GM12878 (cell line): ENCODE measurements around the gene PTPN13. TPM values are rescaled to one million over a fixed set of nuclear protein-coding genes. Genes with fewer than 3 reads are reported as not detected.
A peak's percentile ranks its signal among the peaks of the same experiment; 100 is the strongest.

Source experiments
- ATAC-seq: fragments of 200-7000 bp; cut with Tn5 transposase; 3 replicates; pipeline ENCODE4 v1.9.1; 2020; ENCODE audit warnings: mild to moderate bottlenecking, moderate library complexity
- BruUV-seq: library from RNA; stranded (reverse); fragments of 400-500 nt; replicated peaks from 2 replicates; lab custom pipeline; 2021; lab: Mats Ljungman, UMichigan
- CTCF ChIA-PET: fragments of 300-600 bp; sonication (Branson Sonifier 250); formaldehyde crosslinking; extraction: SDS; loops from one replicate; lab custom pipeline; 2021; ENCODE audit warnings: inconsistent platforms; lab: Yijun Ruan, JAX
- POLR2A ChIA-PET: fragments of 350-600 bp; formaldehyde crosslinking; extraction: SDS; loops from one replicate; lab custom pipeline; 2021; ENCODE audit warnings: inconsistent platforms; lab: Charles Lee
- RAD21 ChIA-PET: fragments of 300-600 bp; sonication (Branson Sonifier 250); formaldehyde crosslinking; loops from one replicate; lab custom pipeline; 2023; ENCODE audit warnings: antibody characterized with exemption; ENCODE audit not compliant: unreplicated experiment; lab: Charles Lee
- SMC1A ChIA-PET: fragments of 300-600 bp; sonication (Branson Sonifier 250); formaldehyde crosslinking; loops from one replicate; lab custom pipeline; 2023; ENCODE audit not compliant: unreplicated experiment, uncharacterized antibody; lab: Charles Lee
- DNase-seq: peaks from one replicate; pipeline ENCODE4 v3.0.0-alpha.2; 2011; ENCODE audit warnings: low read depth, low spot score
- FAIRE-seq: peaks from 3 replicates; lab custom pipeline; 2011; peaks lifted over from hg19 to GRCh38; lab: Jason Lieb, UNC
- H2AFZ ChIP-seq: 2 replicates; pipeline ENCODE4 v1.6.0; 2011; ENCODE audit warnings: low read depth, low read length, control low read depth; ENCODE audit not compliant: control insufficient read depth
- H3K27ac ChIP-seq: 2 replicates; pipeline ENCODE4 v1.5.1; 2011; ENCODE audit warnings: control low read depth; ENCODE audit not compliant: control insufficient read depth, insufficient read depth
- H3K27me3 ChIP-seq, 2 experiments: replicated peaks in 1 of 2; 2 replicates each; pipeline versions ENCODE4 v1.6.0 to v1.6.1; 2011; ENCODE audit warnings: low read length in 1 of 2; ENCODE audit not compliant: control insufficient read depth in 2 of 2, insufficient read depth in 2 of 2
- H3K36me3 ChIP-seq, 2 experiments: 2 replicates each; pipeline ENCODE4 v1.5.1; 2011; ENCODE audit warnings: low read length in 1 of 2; ENCODE audit not compliant: control insufficient read depth in 2 of 2, insufficient read depth in 2 of 2
- H3K4me1 ChIP-seq: 2 replicates; pipeline ENCODE4 v1.6.1; 2011; ENCODE audit warnings: mild to moderate bottlenecking, low read length, moderate library complexity, mixed read lengths; ENCODE audit not compliant: control insufficient read depth, insufficient read depth
- H3K4me2 ChIP-seq: 2 replicates; pipeline ENCODE4 v1.6.0; 2011; ENCODE audit warnings: control low read depth; ENCODE audit not compliant: control insufficient read depth, insufficient read depth
- H3K4me3 ChIP-seq: fragments of 200-600 bp; sonication (generic); 2 replicates; pipeline ENCODE4 v1.5.1; 2016
- H3K79me2 ChIP-seq: 2 replicates; pipeline ENCODE4 v1.6.0; 2011; ENCODE audit warnings: low read length; ENCODE audit not compliant: control insufficient read depth, insufficient read depth
- H3K9ac ChIP-seq: 2 replicates; pipeline ENCODE4 v1.8.0; 2011; ENCODE audit warnings: low read length, control low read depth, mixed read lengths; ENCODE audit not compliant: control insufficient read depth, insufficient read depth
- H3K9me3 ChIP-seq: replicated peaks from 3 replicates; pipeline ENCODE4 v1.5.1; 2011; ENCODE audit warnings: mild to moderate bottlenecking, low read length; ENCODE audit not compliant: control insufficient read depth, insufficient read depth
- H4K20me1 ChIP-seq: 2 replicates; pipeline ENCODE4 v1.6.0; 2011; ENCODE audit not compliant: control insufficient read depth, insufficient read depth
- CTCF ChIP-seq, 3 experiments: IDR thresholded peaks in 2 of 3; conservative IDR thresholded peaks in 1 of 3; 2 replicates each; pipeline ENCODE4 v1.5.1; 2011; ENCODE audit warnings: low read depth in 3 of 3, low read length in 3 of 3, mild to moderate bottlenecking in 3 of 3, control low read depth in 2 of 3, moderate library complexity in 2 of 3, inconsistent platforms in 1 of 3, mixed read lengths in 1 of 3; ENCODE audit not compliant: control insufficient read depth in 2 of 3, insufficient read depth in 1 of 3; ENCODE audit errors: extremely low read depth in 1 of 3
- EP300 ChIP-seq, 2 experiments: fragments of 150-350 bp in 1 of 2; IDR thresholded peaks; 2 replicates each; pipeline ENCODE4 v1.6.1; 2011 to 2012; ENCODE audit warnings: low read depth in 2 of 2, low read length in 2 of 2, borderline replicate concordance in 1 of 2, improper control_type of control experiment in 1 of 2, inconsistent platforms in 1 of 2; ENCODE audit not compliant: control insufficient read depth in 1 of 2
- ETV6 ChIP-seq, 2 experiments: fragments of 450-650 bp in 1 of 2; IDR thresholded peaks in 1 of 2; conservative IDR thresholded peaks in 1 of 2; 2 replicates each; pipeline ENCODE4 v1.6.1; 2014; ENCODE audit warnings: antibody characterized with exemption in 1 of 2, borderline replicate concordance in 1 of 2, low read depth in 1 of 2, mild to moderate bottlenecking in 1 of 2, moderate library complexity in 1 of 2
- EZH2 ChIP-seq: IDR thresholded peaks from 2 replicates; pipeline ENCODE4 v1.6.1; 2012; ENCODE audit warnings: low read depth, mild to moderate bottlenecking, control low read depth, inconsistent platforms, low read length, borderline replicate concordance; ENCODE audit not compliant: control insufficient read depth
- FOXK2 ChIP-seq: fragments of 450-650 bp; IDR thresholded peaks from 2 replicates; pipeline ENCODE4 v1.6.1; 2017; ENCODE audit warnings: mild to moderate bottlenecking, moderate library complexity
- HDGF ChIP-seq: fragments of 450-650 bp; IDR thresholded peaks from 2 replicates; pipeline ENCODE4 v1.6.1; 2016; ENCODE audit warnings: antibody characterized with exemption
- MXI1 ChIP-seq: fragments of 150-350 bp; IDR thresholded peaks from 2 replicates; pipeline ENCODE4 v1.6.1; 2011; ENCODE audit warnings: low read depth, mild to moderate bottlenecking, inconsistent platforms, low read length, improper control_type of control experiment
- NR2C2 ChIP-seq: IDR thresholded peaks from 2 replicates; pipeline ENCODE4 v1.6.1; 2011; ENCODE audit warnings: borderline replicate concordance, low read depth; ENCODE audit not compliant: control insufficient read depth, insufficient read length
- PKNOX1 ChIP-seq: fragments of 450-650 bp; IDR thresholded peaks from 2 replicates; pipeline ENCODE4 v1.6.1; 2016; ENCODE audit warnings: mild to moderate bottlenecking
- RELA ChIP-seq: fragments of 450-650 bp; IDR thresholded peaks from 2 replicates; pipeline ENCODE4 v1.8.0; 2014; ENCODE audit warnings: borderline replicate concordance; ENCODE audit not compliant: partially characterized antibody
- SKIL ChIP-seq: fragments of 450-650 bp; IDR thresholded peaks from 2 replicates; pipeline ENCODE4 v1.6.1; 2017; ENCODE audit warnings: mild to moderate bottlenecking, low read depth, inconsistent platforms; ENCODE audit not compliant: poor library complexity, severe bottlenecking
- SMARCA5 ChIP-seq: fragments of 450-650 bp; IDR thresholded peaks from 2 replicates; pipeline ENCODE4 v1.6.1; 2017; ENCODE audit warnings: mild to moderate bottlenecking
- SUPT20H ChIP-seq: IDR thresholded peaks from 2 replicates; pipeline ENCODE4 v1.6.1; 2011; ENCODE audit warnings: low read depth, mild to moderate bottlenecking, low read length, moderate library complexity, borderline replicate concordance; ENCODE audit not compliant: control insufficient read depth
- TCF3 ChIP-seq: IDR thresholded peaks from 2 replicates; pipeline ENCODE4 v1.6.1; 2012; ENCODE audit warnings: low read depth, mild to moderate bottlenecking, low read length, borderline replicate concordance; ENCODE audit not compliant: insufficient read depth
- ZBED1 ChIP-seq: IDR thresholded peaks from 2 replicates; pipeline ENCODE4 v1.6.1; 2016; ENCODE audit warnings: borderline replicate concordance
- WGBS: methylation state at CpG from one replicate; pipeline ENCODE4 v1.1.6; 2016; ENCODE audit warnings: low lambda C conversion rate; ENCODE audit not compliant: insufficient replicate concordance, insufficient coverage; ENCODE audit errors: missing lambda C conversion rate; 5-methylcytosine and 5-hydroxymethylcytosine counted together
- in situ Hi-C: fragments of 300-500 bp; cut with MboI; formaldehyde crosslinking; loops from 9 replicates; pipeline ENCODE4 v1.14.3; 2018; ENCODE audit warnings: mixed read lengths
- intact Hi-C: fragments of 100-400 bp; cut with micrococcal nuclease; formaldehyde crosslinking; loops from one replicate; pipeline ENCODE4 v1.14.2; 2022; ENCODE audit not compliant: unreplicated experiment
- polyA plus RNA-seq, 11 experiments: library from polyadenylated mRNA; depleted of rRNA in 4 of 11; unstranded in 6 of 11; stranded (reverse) in 5 of 11; fragments of >200 nt; fragmentation: Nextera tagmentation in 4 of 11; fragmentation: Illumina TruSeq in 1 of 11; extraction: Ambion mirVana in 4 of 11; extraction: Trizol in 1 of 11; gene quantifications; 1 replicate in 1 of 11; 2 replicates in 10 of 11; pipeline versions ENCODE4 v1.2.1 to v1.2.3, GENCODE V29; 2011 to 2016; ENCODE audit warnings: inconsistent platforms in 2 of 11, missing spikeins in 2 of 11, low read depth in 1 of 11
- total RNA-seq, 4 experiments: library from RNA; depleted of rRNA in 3 of 4; stranded (reverse); fragments of >200 nt in 3 of 4; fragmentation: Illumina TruSeq in 1 of 4; extraction: Trizol in 1 of 4; gene quantifications; 2 replicates each; pipeline versions ENCODE4 v1.2.1 to v1.2.3, GENCODE V29; 2013 to 2021

The PTPN13 gene
- total and polyA plus RNA-seq, 10 of the 15 experiments (the other 5 are each of a cell fraction or from before 2014, with no cell fraction given) = 8.5 to 69.4 (median 33.9) TPM

DNA sequence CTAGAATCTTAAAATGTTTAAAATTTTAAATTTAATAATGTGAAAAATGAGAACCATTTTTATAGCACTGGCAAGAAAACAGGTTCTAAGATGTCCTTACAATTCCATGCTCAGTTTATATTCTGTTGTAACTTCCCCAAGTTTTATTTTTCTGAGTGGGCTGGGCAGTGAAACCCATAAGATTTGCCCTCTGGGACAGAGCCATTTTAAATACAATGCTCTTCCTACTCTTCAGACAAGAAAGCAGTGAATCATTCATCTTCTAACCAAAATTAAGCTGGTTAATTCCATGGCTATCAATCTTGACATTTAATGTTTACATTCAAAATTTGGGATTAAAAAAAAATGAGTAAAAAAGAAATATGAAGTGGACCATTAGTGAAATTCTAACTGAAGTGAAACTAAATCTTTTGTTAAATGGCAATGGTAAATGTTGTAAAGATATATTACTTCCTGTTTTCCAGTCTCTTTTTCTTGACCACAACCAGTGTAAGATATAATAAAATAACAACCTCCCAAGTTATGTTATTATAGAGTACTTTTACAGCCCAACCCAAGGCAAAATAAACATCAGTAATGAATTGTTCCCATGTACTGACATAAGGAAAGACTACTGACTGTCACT is 37.2 kb upstream of the PTPN13 start (continued):
- TF ChIP-seq EP300 (IDR thresholded peaks at IDR 0.05; ENCODE audit: borderline replicate concordance in 1 of 2, control insufficient read depth in 1 of 2, low read depth in 2 of 2, low read length in 2 of 2) (no peak), ZBED1 (no peak)

- SMC1A ChIA-PET = interaction anchor here (1.0 to 2.7 kb wide), 2 partner anchors 14 to 35 kb away, joined by 5 to 13 read pairs; no protein-coding TSS in a partner anchor
- H3K79me2 ChIP-seq = no peaks in the 10 kb centered on the region
- POLR2A ChIA-PET = no interaction called here
- DNase-seq (no peak), FAIRE-seq (no peak), ATAC-seq (peak; percentile 88)
- H3K4me1 ChIP-seq = peaks cover 7% of the 10 kb centered on the region; the same call in 1 of the 2 replicates
- no peaks in the 10 kb centered on the region for H4K20me1 ChIP-seq
- H3K9ac ChIP-seq = no peak overlapping the region
- in situ Hi-C loops (no loop called here), intact Hi-C loops (loop anchor here (1.0 kb wide), 3 partner anchors 13 to 36 kb away; no protein-coding TSS in a partner anchor)
- H3K27me3 ChIP-seq = no peaks in the 10 kb centered on the region; a peak in 1 of 4 replicates
- 0% methylated on average over 1 of the region's 1 CpG for WGBS
- H3K4me2 ChIP-seq = peak overlapping the region; percentile 46
- H3K4me3 ChIP-seq = no peak overlapping the region
- H3K9me3 ChIP-seq = no peaks in the 10 kb centered on the region
- no TSS peak for BruUV-seq
- H3K27ac ChIP-seq = peak overlapping the region; percentile 69; the same call in 1 of the 2 replicates
- CTCF ChIA-PET = interaction anchor here (0.9 to 2.1 kb wide), 3 partner anchors 15 to 35 kb away, joined by 4 to 9 read pairs (median 4); no protein-coding TSS in a partner anchor
- H2AFZ ChIP-seq = no peak overlapping the region
- H3K36me3 ChIP-seq = no peaks in the 10 kb centered on the region
- RAD21 ChIA-PET = interaction anchor here (0.9 kb wide), 1 partner anchor 13 kb away, joined by 3 read pairs; no protein-coding TSS in a partner anchor
- TF ChIP-seq RELA = no peak
- TF ChIP-seq MXI1 = no peak
- TF ChIP-seq ZBED1 = no peak; the same call in 1 of the 2 replicates
- TF ChIP-seq SKIL = no peak
- TF ChIP-seq HDGF = no peak
- TF ChIP-seq SUPT20H = no peak
- TF ChIP-seq CTCF (IDR thresholded peaks at IDR 0.05 in 2 of 3, conservative IDR thresholded peaks at IDR 0.05 in 1 of 3; ENCODE audit: control insufficient read depth in 2 of 3, extremely low read depth in 1 of 3, insufficient read depth in 1 of 3, low read depth in 3 of 3, low read length in 3 of 3) = no peak
- TF ChIP-seq EZH2 = no peak
- no peak for TF ChIP-seq FOXK2
- TF ChIP-seq ETV6 (conservative IDR thresholded peaks at IDR 0.05 in 1 of 2, IDR thresholded peaks at IDR 0.05 in 1 of 2; ENCODE audit: borderline replicate concordance in 1 of 2, low read depth in 1 of 2) = no peak
- TF ChIP-seq NR2C2 = no peak
- no peak; the same call in 1 of the 2 replicates for TF ChIP-seq SMARCA5
- no peak for TF ChIP-seq TCF3
- no peak; the same call in 1 of the 2 replicates for TF ChIP-seq PKNOX1
Observed at GRCh38 chr4:86557526-86557925, 36.6 kb upstream of the PTPN13 start.
